ENCODE measurements around the gene FAM3C.

FAM3C gene

DNA sequence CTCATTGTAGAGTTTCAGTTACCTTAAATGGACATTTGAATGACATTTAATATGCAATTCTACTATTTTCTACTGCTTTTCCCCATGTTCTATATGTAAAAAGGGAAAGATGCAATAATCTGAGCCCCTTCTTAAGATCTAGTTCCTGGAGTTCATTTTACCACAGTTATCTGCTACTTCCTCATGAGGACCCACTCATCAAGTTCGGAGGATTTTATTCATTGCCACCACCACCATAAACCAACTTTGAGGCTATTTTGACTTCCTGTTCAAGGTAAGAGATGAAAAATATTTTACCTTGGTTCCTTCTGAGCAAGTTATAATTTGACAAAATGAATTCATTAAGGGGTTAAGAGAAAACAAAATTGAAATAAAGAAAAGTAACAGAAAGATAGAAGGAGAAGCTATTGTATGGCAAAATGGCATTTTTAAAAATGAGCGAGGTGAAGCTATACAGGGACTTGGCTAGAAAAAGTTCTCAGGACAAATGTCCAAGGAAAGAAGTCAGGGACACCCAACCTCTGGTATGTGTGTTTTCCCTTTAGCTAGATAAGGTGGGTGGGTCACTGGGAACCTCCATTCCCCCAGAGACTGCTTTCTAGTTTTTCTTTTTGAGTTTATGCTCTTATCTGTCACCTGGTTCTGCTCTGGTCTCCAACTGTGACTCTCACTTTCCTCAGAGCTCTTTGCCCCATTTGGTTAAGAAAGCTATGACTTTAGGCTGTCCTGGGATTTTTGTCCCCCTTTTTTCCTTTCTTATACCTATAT lies 14.9 kb upstream of the FAM3C start:
- no peak for DNase-seq

DNA sequence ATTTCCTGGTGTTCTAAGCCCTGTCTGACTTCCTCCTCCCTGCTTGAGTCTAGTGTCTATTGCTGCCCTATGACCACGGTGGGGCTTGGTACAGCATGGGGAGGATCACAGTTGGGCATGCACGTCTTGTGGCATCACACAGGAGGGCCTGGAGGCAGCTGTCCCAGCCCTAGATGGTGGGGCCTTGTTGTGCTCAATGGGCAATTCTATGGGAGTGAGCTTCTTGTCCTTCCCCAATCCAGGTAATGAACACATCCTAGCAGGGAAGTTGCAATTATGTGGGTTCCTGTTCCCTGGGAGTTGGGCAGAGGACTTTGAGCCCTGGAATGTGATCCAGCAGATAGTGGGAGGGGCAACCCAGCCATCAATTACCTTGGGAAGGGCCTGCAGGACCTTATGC lies 10.8 kb upstream of the FAM3C start:
- no peak for DNase-seq

DNA sequence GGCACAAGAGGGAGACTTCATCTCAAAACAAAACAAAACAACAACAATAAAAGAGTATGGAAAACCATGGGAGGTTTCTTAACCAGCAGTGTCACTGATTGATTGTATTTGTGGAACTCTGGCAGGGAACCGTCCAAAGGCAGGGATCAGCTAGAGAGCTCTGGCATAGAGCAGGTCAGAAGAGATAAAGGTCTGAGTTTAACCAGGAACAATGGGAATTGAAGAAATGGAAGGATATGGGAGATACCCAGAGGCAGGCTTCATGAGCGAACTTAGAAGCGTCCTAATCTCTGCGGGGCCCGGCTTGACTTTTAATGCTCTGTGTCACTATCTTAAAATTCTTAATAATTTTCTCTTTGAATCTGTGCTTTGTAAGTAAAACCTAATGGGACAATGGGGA lies 10.4 kb upstream of the FAM3C start:
- DNase-seq: no peak

DNA sequence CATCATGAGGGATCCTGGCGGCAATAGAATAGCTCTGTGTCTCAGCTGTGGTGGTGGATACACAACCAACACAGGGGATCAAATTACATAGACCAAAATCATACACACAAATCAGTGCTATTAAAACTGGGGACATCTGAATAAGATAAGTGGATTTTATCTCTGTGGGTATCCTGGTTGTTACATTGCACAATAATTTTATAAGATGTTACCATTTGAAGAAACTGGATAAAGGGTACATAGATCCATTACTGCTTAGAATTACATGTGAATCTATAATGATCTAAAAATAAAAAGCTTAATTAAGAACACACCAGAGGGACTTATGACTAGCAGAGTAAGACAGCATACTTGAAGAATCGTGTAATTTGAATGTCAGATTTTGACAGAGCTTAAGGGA lies 8.2 kb upstream of the FAM3C start:
- no peak for DNase-seq

DNA sequence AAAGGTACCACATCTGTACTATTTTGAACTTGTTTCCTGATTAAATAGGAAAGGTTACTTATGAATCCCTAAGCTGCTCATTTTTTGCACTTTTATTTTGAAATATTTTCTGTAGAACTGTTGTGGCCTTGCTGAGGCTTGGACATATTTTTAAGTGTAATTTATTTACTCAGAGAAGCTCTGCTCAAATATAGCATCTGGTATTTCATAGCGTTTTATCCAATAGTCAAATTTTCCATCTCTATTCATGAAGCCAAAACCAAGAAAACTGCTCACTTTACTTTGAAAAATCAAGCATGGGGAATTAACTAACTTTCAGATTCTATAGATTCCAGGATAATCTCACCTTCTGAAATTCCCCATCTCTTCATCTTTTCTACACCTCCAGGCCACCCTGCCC lies 6.6 kb upstream of the FAM3C start:
- no peak for DNase-seq

DNA sequence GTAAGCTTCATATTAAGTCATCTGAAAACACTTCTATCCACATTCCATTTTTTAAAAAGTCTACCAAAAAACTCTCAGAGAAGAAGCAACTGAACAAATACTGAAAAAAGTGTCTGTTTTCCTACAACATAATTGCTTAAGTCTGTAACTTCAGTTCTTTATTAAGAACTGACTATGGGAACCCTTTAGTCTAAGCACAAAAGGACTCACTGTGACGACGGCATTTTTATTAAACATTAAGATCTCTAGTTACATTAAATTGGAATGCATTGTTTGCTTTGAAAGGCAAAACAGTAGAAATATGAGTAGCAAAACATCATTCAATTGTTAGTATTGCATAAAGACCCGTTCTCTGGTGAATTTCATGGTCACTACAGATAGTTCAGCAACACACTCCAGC lies 5.8 kb upstream of the FAM3C start:
- no peak for DNase-seq

DNA sequence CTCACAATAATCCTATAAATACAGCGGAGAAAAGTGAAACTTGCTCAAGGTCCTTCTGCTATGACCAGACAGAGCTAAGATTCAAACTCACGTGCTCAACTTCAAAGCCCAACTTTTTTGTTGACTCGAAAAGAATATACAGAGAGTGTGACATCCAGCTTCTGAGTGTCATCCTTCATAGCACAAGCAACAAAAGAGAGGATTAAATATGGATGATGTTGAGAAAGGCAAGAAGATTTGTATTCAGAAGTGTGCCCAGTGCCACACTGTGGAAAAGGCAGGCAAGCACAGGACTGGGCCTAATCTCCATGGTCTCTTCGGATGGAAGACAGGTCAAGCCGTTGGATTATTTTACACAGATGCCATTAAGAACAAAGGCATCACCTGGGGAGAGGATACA lies 2.1 kb upstream of the FAM3C start:
- DNase-seq: no peak

DNA sequence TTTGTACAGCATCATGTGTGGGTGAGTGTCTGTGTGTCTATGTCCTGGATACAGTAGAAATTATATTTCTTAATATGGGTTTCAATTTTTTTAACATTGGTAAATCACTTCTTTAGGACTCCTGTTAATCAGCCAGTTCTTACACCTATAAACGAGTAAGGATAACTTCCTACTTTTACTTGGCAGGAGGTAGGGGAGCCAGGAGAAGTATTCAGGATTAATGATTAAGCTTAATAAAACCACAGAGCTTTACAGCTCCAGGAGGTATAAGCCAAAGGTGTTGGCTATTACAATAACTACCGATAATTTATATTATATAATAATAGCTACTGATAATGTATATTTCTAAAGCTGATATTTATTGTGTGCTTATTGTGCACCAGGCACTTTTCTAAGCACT lies 1.7 kb upstream of the FAM3C start:
- DNase-seq: no peak

DNA sequence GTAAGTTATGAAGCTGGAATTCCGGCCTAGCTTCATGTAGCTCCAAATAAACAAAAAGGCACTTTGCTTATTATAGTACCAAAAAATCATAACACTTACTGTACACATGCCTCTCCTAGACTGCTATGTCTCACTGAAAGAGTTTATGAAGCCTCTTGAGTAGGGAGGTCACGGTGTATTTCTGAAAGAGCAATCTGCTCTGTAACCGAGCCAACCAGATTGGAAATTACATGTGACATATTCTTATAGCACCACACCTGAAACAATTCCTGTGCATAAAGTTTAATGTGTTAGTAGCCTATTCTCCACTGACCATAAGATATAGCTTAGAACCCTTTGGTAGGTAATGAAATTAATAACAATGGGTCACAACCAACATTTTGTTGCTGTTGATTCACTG lies 1.3 kb upstream of the FAM3C start:
- no peak for DNase-seq

DNA sequence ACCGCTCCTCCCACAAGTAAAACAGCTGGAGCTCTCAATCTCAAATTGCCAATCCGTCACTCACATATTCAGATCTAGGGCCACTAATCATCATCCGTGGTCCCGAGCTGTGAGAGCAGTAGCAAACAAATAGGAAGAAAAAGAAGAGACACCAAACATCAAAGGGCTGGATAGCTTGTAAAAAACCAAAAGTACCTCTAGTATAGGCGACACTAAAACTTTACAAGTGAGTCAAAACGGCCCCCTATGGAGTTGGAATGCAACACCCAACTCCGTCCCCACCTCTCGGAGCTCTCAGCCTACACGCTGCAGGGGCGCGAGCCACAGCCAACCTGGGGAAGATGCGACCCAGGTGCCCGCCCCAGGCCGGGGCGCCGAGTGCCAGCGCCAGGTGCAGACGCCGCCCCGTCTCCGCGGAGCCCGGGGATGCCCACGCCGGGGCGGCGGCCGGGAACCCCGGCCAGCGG lies 581 bp downstream of the FAM3C start:
- DNase-seq: no peak

DNA sequence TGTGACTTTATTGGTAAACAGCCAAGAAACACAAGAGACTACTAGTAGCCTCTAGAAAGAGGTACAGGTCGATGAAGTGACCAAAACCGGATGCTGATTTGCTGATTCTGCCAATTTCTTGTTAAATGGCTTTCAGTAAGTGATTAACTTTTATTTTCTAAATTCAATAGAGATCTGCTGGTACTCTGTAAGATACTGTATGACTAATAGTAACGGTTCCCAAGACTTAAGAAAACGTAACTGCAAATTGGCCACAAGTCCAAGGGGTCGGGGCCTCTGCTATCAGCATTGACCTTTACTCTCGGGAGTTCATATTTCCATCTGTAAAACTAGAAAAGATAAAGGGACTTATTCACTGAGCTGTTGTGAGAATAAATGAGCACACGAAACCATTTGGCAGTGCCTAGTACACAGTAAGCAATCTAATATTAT lies 1.4 kb downstream of the FAM3C start:
- no peak for DNase-seq

DNA sequence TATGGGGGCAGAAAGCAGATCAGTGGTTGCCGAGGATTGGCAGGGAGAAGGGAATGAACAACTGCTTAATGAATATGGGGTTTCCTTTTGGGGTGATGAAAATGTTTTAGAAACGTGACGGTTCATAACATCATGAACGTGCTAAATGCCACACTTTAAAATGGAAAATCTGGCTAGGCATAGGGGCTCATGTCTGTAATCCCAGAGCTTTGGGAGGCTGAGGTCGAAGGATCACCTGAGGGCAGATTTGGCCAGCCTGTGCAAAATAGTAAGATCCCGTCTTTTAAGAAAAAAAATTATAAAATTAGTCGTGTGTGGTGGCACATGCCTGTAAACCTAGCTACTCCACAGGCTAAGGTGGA lies 3.1 kb downstream of the FAM3C start:
- no peak for DNase-seq

DNA sequence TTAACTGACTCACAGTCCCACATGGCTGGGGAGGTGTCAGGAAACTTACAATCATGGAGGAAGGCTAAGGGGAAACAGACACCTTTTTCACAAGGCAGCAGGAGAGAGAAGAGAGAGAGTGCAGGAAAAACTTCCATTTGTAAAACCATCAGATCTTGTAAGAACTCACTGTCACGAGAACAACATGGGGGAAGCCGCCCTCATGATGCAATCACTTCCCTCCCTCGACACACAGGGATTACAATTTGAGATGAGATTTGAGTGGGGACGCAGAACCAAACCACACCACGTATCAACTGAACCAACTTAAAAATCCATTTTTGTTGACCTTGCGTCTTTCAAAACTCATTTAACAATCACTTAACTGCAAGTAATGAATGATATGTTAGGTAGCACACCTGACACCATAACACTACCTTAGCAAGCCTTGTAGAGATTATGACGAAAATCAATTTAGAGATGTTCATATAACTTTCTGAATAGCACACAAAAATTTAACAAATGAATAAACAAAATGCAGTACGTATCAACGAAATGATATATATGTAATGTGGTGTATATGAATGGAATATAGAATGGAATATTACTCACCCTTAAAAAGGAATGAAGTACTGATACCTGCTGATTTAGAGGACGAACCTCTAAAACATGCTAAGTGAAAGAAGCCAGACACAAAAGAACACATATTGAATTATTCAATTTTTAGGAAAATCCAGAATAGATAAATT lies 3.7 kb downstream of the FAM3C start:
- DNase-seq: no peak

DNA sequence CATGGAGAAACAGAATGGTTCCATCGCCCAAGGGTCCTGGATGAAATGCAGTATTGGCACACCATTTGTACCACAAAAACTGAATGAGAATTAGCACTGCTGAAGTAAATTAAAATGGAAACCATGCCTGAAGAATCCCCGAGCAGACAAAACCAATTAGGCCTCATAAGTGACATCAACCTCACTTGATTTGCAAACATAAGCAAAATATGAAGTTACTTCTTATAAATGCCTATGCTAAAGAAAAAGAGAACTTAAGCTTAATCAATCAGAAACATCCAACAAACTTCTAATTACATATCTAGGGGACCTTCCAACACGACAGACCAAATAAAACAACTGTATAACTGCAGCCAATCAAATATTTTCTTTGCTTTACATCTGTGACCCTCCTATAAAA lies 4.4 kb downstream of the FAM3C start:
- no peak for DNase-seq

DNA sequence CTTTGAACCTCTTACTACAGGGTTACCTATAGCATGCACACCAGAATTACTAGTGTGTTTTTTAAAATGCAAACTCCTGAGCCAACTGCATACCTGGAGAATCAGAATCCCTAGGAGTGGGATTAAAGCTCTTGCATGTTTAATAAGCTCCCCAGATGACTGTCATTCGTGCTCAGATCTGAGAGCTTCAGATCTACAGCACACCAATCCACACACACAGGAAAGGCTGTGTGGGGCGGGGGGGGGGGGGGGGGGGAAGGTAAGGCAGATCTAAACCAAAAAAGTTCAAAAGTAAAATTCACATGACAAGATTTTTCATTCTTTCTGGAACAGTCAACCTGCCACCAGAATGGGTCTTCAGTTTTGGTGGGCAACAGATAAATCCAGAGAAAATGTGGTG lies 5.5 kb downstream of the FAM3C start:
- DNase-seq: no peak

DNA sequence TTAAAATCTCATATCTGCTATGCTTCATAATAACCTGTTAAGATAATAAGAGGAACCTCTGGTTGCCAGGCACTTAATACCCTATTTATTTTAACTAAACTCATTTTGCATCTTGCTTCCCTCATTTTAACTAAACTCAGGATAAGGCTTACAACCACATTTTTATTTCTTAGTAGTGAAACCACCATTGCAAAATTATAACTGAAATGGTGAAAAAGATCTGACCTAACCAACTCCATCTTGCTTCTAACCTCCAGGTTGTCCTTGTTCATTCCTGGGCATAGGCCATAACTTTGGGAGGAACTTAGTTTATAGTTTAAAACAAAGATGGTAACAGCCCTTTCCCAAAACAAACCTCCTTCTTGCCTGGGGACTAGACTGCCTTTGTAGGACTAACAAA lies 6.0 kb downstream of the FAM3C start:
- no peak for DNase-seq

DNA sequence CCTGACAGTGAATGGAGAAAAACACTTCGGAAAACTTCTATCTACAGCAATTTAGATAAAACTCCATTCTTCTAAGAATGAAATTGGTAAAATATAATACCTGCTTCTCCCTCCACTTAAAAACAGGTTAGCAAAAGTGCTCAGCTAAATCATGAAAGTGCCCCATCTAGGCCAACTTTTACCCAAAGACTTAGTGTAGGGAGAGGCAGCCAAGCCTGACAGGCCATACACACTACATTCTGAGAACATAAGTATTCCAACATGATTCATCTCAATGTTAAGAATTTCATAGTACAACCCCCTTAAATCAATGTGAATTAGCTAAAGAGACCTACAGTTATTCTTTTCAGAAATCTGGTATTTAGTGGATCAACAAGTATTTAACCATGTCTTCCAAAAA lies 7.2 kb downstream of the FAM3C start:
- no peak for DNase-seq

DNA sequence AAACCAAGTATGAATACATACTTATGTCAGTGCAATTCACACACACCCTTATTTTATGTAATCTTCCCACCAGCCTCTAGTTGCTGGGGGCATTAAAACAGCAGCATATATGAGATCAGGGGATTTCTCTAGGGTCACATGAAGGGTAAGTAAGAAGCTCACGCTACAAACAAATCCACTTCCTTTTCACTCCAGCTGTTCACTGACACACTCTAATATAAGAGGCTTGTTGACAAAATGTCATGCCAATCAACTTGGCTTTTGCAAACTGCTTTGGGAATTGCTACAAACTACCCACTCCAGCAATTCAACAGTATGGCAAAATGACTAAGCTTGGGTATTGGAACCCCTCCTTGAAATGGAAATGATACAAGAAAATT lies 10.3 kb downstream of the FAM3C start:
- peak; percentile 69 for DNase-seq

DNA sequence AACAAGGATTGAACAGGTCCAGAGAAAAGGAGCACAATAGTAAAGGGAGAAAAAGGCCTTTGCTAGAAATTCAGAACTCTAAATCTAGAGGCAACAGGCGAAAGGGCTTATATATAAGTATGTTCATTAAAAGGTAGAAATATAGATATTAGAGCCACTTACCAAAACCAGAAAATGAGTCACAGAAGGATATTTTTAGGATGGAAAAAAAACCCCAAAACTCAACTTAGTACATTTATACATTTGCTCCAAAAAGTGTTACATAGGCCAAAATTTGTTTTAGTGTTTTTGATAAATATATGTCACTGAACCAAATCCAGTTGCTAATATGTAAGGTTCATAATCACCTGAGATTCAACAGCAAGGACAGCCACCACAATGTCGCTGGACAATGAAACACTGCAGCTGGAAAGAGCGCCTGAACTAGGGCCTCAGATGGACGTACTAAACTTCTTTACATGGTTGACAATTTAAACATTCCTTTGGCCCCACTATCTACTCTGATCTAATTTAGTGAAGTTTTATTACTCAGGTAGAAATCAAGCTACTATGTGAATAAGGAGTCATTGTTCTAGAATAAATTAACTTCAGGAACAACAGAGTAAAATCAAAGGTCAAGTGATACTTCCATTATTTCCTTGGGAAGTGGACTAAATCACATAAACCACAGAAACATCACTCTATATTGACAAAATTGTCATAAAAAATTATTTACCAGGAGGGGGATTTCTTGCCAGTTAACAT lies 10.9 kb downstream of the FAM3C start:
- no peak for DNase-seq

DNA sequence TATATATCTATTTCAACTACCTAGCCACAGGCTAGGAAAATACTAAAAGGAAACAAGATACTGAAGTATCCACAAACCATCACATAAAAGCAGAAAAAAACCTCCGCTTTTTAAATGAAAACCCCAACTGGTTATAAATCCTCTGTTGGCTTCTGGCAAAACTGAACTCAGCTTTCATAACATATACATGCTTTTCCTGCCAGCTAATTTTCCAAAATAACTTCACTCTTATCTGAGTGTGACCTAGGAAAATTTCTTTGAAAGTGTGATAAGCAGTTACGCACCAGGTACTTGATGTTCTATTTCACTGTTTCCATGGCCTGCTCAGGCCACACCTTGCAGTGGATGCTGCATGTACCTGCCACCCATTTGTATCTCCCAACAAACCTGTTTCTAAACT lies 11.8 kb downstream of the FAM3C start:
- no peak for DNase-seq

DNA sequence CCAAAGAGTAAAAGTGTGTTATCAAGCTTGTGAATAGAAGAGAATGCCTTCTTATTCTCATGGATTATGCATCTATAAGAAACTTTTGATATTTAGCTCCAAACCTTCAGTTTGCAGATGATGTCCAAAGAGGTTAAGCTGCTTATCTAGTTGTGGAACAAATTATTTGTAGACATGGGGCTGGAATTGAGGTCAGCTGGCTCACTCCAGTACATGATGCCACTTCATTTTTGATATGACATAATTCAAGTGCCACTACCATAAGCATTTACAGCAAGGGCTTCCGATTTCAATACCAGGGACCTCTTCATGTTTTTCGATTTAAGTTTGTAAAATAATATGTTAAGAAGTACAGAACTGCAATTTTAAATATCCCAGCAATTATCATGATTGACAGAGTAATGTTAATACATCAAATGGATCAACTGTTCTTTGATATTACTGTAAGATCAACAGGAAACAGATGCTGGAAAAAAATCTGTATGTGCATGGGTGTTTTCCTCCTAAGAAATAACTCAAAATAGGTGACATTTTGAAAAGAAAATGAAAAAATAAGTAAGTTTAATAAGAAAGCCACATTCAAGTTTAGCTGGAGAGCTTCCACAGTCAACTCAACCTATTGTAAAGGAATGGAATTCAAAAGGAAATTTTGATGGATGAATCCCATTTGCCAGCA lies 12.7 kb downstream of the FAM3C start:
- DNase-seq: no peak

DNA sequence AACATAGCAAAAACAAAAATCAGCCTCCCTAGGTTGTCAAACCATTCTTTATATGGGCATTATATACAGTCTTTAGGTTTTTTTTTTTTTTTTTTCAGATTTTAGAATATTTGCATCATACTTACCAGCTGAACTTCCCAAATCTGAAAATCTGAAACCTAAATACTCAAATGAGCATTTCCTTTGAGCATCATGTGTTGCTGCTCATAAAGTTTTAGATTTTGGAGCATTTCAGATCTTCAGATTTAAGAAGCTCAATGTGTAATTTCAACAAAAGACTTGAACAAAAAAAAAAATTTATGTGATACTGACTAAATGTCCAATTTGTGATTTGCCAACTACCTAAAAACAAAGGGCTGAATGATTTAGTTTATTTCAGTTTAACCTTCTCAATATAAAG lies 13.6 kb downstream of the FAM3C start:
- DNase-seq: no peak

DNA sequence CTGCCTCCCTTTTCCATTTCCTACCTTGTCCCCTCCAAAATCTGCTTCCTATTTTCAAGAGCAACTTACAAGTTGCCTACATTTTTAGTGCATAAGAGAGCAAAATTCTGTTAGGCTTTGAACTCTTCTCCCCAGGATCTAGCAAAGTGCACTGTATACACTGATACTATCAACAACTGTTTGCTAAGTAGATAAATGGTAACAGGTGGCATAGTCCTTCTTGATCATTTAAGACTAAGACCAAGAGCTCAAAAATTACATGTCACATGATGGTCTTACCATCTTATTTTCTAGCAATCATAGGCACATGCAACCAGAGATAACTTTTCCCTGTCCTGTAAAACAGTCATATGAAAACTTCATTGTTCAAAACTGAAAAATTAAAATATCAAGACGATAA lies 16.2 kb downstream of the FAM3C start:
- DNase-seq: no peak

DNA sequence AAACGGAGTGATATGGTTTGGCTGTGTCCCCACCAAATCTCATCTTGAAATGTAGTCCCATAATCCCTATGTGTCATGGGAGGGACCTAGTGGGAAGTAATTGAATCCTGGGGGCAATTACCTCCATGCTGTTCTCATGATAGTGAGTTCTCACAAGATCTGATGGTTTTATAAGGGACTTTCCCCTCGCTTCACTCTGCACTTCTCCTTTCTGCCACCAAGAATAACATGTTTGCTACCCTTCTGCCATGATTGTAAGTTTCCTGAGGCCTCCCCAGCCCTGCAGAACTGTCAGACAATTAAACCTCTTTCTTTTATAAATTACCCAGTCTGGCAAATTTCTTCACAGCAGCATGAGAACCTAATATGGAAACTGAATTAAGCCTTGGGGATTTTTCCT lies 19.1 kb downstream of the FAM3C start:
- DNase-seq: no peak

Data from NCI-H2029 treated with DMSO at 0.1 percent for 48 hours (cell line).